Fibroblast of skin of right quadriceps (primary cell): Measurements from ENCODE around the gene THAP7.
A peak's percentile ranks its signal among the peaks of the same experiment; 100 is the strongest.

Source experiments
- DNase-seq: peaks from one replicate; pipeline ENCODE4 v3.0.0-alpha.2; 2013

The THAP7 gene

GRCh38 chr22:20962491-20962945 is 39.4 kb downstream of the THAP7 start:
- DNase-seq, result no peak

GRCh38 chr22:20960609-20961008 is 41.3 kb downstream of the THAP7 start:
- DNase-seq, result no peak

- no peak for DNase-seq
These were observed 42.1 kb downstream of the THAP7 start for GRCh38 chr22:20959578-20960461.

GRCh38 chr22:20957683-20958431 is 44.1 kb downstream of the THAP7 start:
- no peak for DNase-seq

- no peak for DNase-seq
These were observed 44.7 kb downstream of the THAP7 start for GRCh38 chr22:20957102-20957682.

GRCh38 chr22:20956258-20957101 is 45.4 kb downstream of the THAP7 start:
- peak; percentile 35 for DNase-seq

- no peak for DNase-seq
These were observed 46.4 kb downstream of the THAP7 start for GRCh38 chr22:20955548-20955947.

GRCh38 chr22:20953668-20954500 is 48.0 kb downstream of the THAP7 start:
- peak; percentile 37 for DNase-seq

- no peak for DNase-seq
These were observed 48.6 kb downstream of the THAP7 start for GRCh38 chr22:20953342-20953608.

GRCh38 chr22:20952544-20953341 is 49.2 kb downstream of the THAP7 start:
- no peak for DNase-seq

- DNase-seq, result no peak
These were observed 50.0 kb downstream of the THAP7 start for GRCh38 chr22:20951932-20952380.

GRCh38 chr22:20951151-20951931 is 50.6 kb downstream of the THAP7 start:
- DNase-seq, result no peak

GRCh38 chr22:20949698-20950183 is 52.2 kb downstream of the THAP7 start:
- DNase-seq, result no peak
